Osteoblast (primary cell): ENCODE measurements around the gene CCDC27. TPM values are rescaled to one million over a fixed set of nuclear protein-coding genes. Genes with fewer than 3 reads are reported as not detected.
A peak's percentile ranks its signal among the peaks of the same experiment; 100 is the strongest.

Source experiments
- DNase-seq: peaks from one replicate; pipeline ENCODE4 v3.0.0; 2011; ENCODE audit warnings: low spot score, mixed read lengths; ENCODE audit not compliant: insufficient read length; ENCODE audit errors: missing footprints
- H2AFZ ChIP-seq: 2 replicates; pipeline ENCODE4 v1.6.0; 2011; ENCODE audit warnings: mild to moderate bottlenecking, low read length
- H3K27ac ChIP-seq: 2 replicates; pipeline ENCODE4 v1.5.1; 2011; ENCODE audit warnings: mild to moderate bottlenecking, low read depth, low read length, moderate library complexity
- H3K27me3 ChIP-seq: 2 replicates; pipeline ENCODE4 v1.6.0; 2012; ENCODE audit warnings: mild to moderate bottlenecking, control low read depth, inconsistent platforms, low read length, moderate library complexity; ENCODE audit not compliant: insufficient read depth
- H3K36me3 ChIP-seq: 2 replicates; pipeline ENCODE4 v1.5.1; 2011; ENCODE audit warnings: mild to moderate bottlenecking, low read length, control low read depth, moderate library complexity; ENCODE audit not compliant: insufficient read depth
- H3K4me1 ChIP-seq: 2 replicates; pipeline ENCODE4 v1.5.1; 2011; ENCODE audit warnings: mild to moderate bottlenecking, low read length, control low read depth, moderate library complexity; ENCODE audit not compliant: insufficient read depth
- H3K4me2 ChIP-seq: 2 replicates; pipeline ENCODE4 v1.6.0; 2011; ENCODE audit warnings: mild to moderate bottlenecking, low read length; ENCODE audit not compliant: insufficient read depth
- H3K4me3 ChIP-seq: fragments of 200-600 bp; sonication (generic); 3 replicates; pipeline ENCODE4 v1.5.1; 2012; ENCODE audit warnings: mild to moderate bottlenecking, low read length, inconsistent platforms; ENCODE audit not compliant: insufficient read depth
- H3K79me2 ChIP-seq: 2 replicates; pipeline ENCODE4 v1.6.0; 2012; ENCODE audit warnings: mild to moderate bottlenecking, low read length, control low read depth, inconsistent platforms; ENCODE audit not compliant: insufficient read depth
- H3K9me3 ChIP-seq: 2 replicates; pipeline ENCODE4 v1.5.1; 2011; ENCODE audit warnings: low read depth, low read length, control low read depth
- H4K20me1 ChIP-seq: 2 replicates; pipeline ENCODE4 v1.6.0; 2012; ENCODE audit warnings: mild to moderate bottlenecking, low read length, control low read depth; ENCODE audit not compliant: insufficient read depth
- CTCF ChIP-seq: IDR thresholded peaks from 2 replicates; pipeline ENCODE4 v1.5.1; 2011; ENCODE audit warnings: mild to moderate bottlenecking, low read depth, low read length, moderate library complexity; ENCODE audit errors: extremely low read depth
- total RNA-seq: library from RNA; depleted of rRNA; stranded (reverse); fragments of >200 nt; gene quantifications from 2 replicates; pipeline ENCODE4 v1.2.3, GENCODE V29; 2012

CCDC27 gene
- total RNA-seq, 1 donor, result not detected

DNA sequence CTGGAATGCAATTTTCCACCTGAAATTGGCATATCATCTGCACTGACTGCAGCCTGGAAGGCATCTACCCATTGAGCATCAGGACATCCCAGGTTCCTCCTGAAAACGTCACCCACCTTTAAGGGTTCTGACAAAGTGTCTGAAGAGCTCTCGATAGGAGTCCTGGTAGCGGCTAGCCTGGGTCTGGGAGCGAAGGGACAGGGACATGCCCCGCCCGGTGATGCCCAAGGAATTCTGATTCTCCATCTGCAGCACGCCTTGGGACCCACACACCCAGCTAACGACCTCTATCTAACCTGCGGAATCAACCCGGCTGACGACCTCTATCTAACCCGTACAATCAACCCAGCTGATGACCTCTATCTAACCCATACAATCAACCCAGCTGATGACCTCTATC, 13.3 kb upstream of the CCDC27 start:
- H2AFZ ChIP-seq, result no peak overlapping the region
- no peak overlapping the region for H3K4me3 ChIP-seq
- H3K27me3 ChIP-seq, result no peaks in the 10 kb centered on the region
- H3K4me1 ChIP-seq, result peaks cover 19% of the 10 kb centered on the region
- H3K4me2 ChIP-seq, result no peak overlapping the region
- H4K20me1 ChIP-seq, result peaks cover 12% of the 10 kb centered on the region
- peaks cover 35% of the 10 kb centered on the region for H3K36me3 ChIP-seq
- no peaks in the 10 kb centered on the region for H3K79me2 ChIP-seq
- TF ChIP-seq CTCF, result no peak
- H3K27ac ChIP-seq, result no peak overlapping the region
- no peaks in the 10 kb centered on the region for H3K9me3 ChIP-seq
- DNase-seq, result no peak

- peaks cover 16% of the 10 kb centered on the region for H4K20me1 ChIP-seq
- no peak for DNase-seq
- H3K9me3 ChIP-seq, result no peaks in the 10 kb centered on the region
- no peak overlapping the region for H3K27ac ChIP-seq
- peaks cover 35% of the 10 kb centered on the region for H3K36me3 ChIP-seq
- TF ChIP-seq CTCF, result no peak
- H3K79me2 ChIP-seq, result no peaks in the 10 kb centered on the region
- no peak overlapping the region for H2AFZ ChIP-seq
- H3K4me1 ChIP-seq, result peaks cover 19% of the 10 kb centered on the region
- no peak overlapping the region for H3K4me3 ChIP-seq
- H3K27me3 ChIP-seq, result no peaks in the 10 kb centered on the region
- H3K4me2 ChIP-seq, result no peak overlapping the region
Measured at GRCh38 chr1:3740042-3740441, 12.2 kb upstream of the CCDC27 start.

- Histone ChIP-seq H3K9me3 (no peaks in the 10 kb centered on the region), H3K36me3 (peaks cover 35% of the 10 kb centered on the region), H3K27ac (no peak overlapping the region), H2AFZ (no peak overlapping the region), H3K4me1 (peaks cover 14% of the 10 kb centered on the region), H3K4me2 (no peak overlapping the region), H3K79me2 (no peaks in the 10 kb centered on the region), H3K27me3 (no peaks in the 10 kb centered on the region), H3K4me3 (no peak overlapping the region), H4K20me1 (peaks cover 16% of the 10 kb centered on the region)
- DNase-seq, result peak; percentile 9
- no peak for TF ChIP-seq CTCF
Measured at GRCh38 chr1:3740752-3741151, 11.5 kb upstream of the CCDC27 start.

- no peaks in the 10 kb centered on the region for H3K9me3 ChIP-seq
- H3K27ac ChIP-seq, result no peak overlapping the region
- no peak for TF ChIP-seq CTCF
- H3K27me3 ChIP-seq, result no peaks in the 10 kb centered on the region
- peak; percentile 80 for DNase-seq
- no peak overlapping the region for H3K4me2 ChIP-seq
- H3K4me3 ChIP-seq, result no peak overlapping the region
- peaks cover 31% of the 10 kb centered on the region for H3K36me3 ChIP-seq
- H4K20me1 ChIP-seq, result peaks cover 16% of the 10 kb centered on the region
- peaks cover 15% of the 10 kb centered on the region for H3K4me1 ChIP-seq
- no peak overlapping the region for H2AFZ ChIP-seq
- H3K79me2 ChIP-seq, result no peaks in the 10 kb centered on the region
Measured at GRCh38 chr1:3741566-3742438, 10.4 kb upstream of the CCDC27 start.
